Osteocyte (in vitro differentiated cells): ENCODE results near the gene DACH1. TPM values are rescaled to one million over a fixed set of nuclear protein-coding genes. Genes with fewer than 3 reads are reported as not detected.

Source experiments
- DNase-seq: peaks from one replicate; pipeline ENCODE4 v3.0.0; 2021; ENCODE audit warnings: mixed read lengths; ENCODE audit not compliant: unreplicated experiment; ENCODE audit errors: extremely low spot score
- H3K27ac Mint-ChIP-seq: one replicate; pipeline ENCODE4 v1.8.0; 2021; ENCODE audit warnings: mild to moderate bottlenecking, mixed read lengths; ENCODE audit not compliant: unreplicated experiment
- H3K27me3 Mint-ChIP-seq: one replicate; pipeline ENCODE4 v1.8.0; 2021; ENCODE audit warnings: mixed read lengths; ENCODE audit not compliant: unreplicated experiment
- H3K36me3 Mint-ChIP-seq: one replicate; pipeline ENCODE4 v1.8.0; 2021; ENCODE audit warnings: mixed read lengths; ENCODE audit not compliant: unreplicated experiment
- H3K4me1 Mint-ChIP-seq: one replicate; pipeline ENCODE4 v1.8.0; 2021; ENCODE audit warnings: mixed read lengths; ENCODE audit not compliant: unreplicated experiment
- H3K4me3 Mint-ChIP-seq: one replicate; pipeline ENCODE4 v1.8.0; 2021; ENCODE audit warnings: mild to moderate bottlenecking, moderate library complexity, mixed read lengths; ENCODE audit not compliant: unreplicated experiment
- H3K9me3 Mint-ChIP-seq: one replicate; pipeline ENCODE4 v1.8.0; 2021; ENCODE audit warnings: mixed read lengths; ENCODE audit not compliant: unreplicated experiment
- CTCF ChIP-seq: fragments of 200-600 bp; sonication (generic); IDR thresholded peaks from 2 replicates; pipeline ENCODE4 v1.5.0; 2021; ENCODE audit warnings: antibody characterized with exemption, mild to moderate bottlenecking, moderate library complexity
- total RNA-seq: library from RNA; stranded (reverse); gene quantifications from 2 replicates; pipeline ENCODE4 v1.2.1, GENCODE V29; 2021

The DACH1 gene
- total RNA-seq, 1 donor from 2014 or later, result 0.54 TPM

- Mint-ChIP-seq H3K27me3 (no peaks in the 10 kb centered on the region), H3K27ac (no peak overlapping the region), H3K4me1 (no peaks in the 10 kb centered on the region), H3K4me3 (no peak overlapping the region), H3K9me3 (no peaks in the 10 kb centered on the region), H3K36me3 (no peaks in the 10 kb centered on the region)
- no peak for DNase-seq
- no peak for TF ChIP-seq CTCF
Measured at GRCh38 chr13:71729441-71729840, 137.6 kb downstream of the DACH1 start.

- DNase-seq, result no peak
- Mint-ChIP-seq H3K4me3 (no peak overlapping the region), H3K36me3 (no peaks in the 10 kb centered on the region), H3K27ac (no peak overlapping the region), H3K4me1 (no peaks in the 10 kb centered on the region), H3K27me3 (no peaks in the 10 kb centered on the region), H3K9me3 (no peaks in the 10 kb centered on the region)
- no peak for TF ChIP-seq CTCF
Measured at GRCh38 chr13:71727662-71728061, 139.3 kb downstream of the DACH1 start.

GRCh38 chr13:71727042-71727441 lies 140.0 kb downstream of the DACH1 start:
- Mint-ChIP-seq H3K4me1 (no peaks in the 10 kb centered on the region), H3K4me3 (no peak overlapping the region), H3K27ac (no peak overlapping the region), H3K27me3 (no peaks in the 10 kb centered on the region), H3K36me3 (no peaks in the 10 kb centered on the region), H3K9me3 (no peaks in the 10 kb centered on the region)
- TF ChIP-seq CTCF, result no peak
- DNase-seq, result no peak

GRCh38 chr13:71722206-71722605 lies 144.8 kb downstream of the DACH1 start:
- H3K36me3 Mint-ChIP-seq, result no peaks in the 10 kb centered on the region
- no peaks in the 10 kb centered on the region for H3K4me1 Mint-ChIP-seq
- no peaks in the 10 kb centered on the region for H3K9me3 Mint-ChIP-seq
- DNase-seq, result no peak
- H3K27ac Mint-ChIP-seq, result no peak overlapping the region
- peaks cover 3% of the 10 kb centered on the region for H3K27me3 Mint-ChIP-seq
- TF ChIP-seq CTCF, result no peak
- H3K4me3 Mint-ChIP-seq, result no peak overlapping the region

- no peaks in the 10 kb centered on the region for H3K4me1 Mint-ChIP-seq
- no peaks in the 10 kb centered on the region for H3K36me3 Mint-ChIP-seq
- DNase-seq, result no peak
- H3K9me3 Mint-ChIP-seq, result no peaks in the 10 kb centered on the region
- TF ChIP-seq CTCF, result no peak
- H3K27ac Mint-ChIP-seq, result no peak overlapping the region
- peaks cover 3% of the 10 kb centered on the region for H3K27me3 Mint-ChIP-seq
- no peak overlapping the region for H3K4me3 Mint-ChIP-seq
Measured at GRCh38 chr13:71721104-71721503, 145.9 kb downstream of the DACH1 start.
